Activated CD4-positive, alpha-beta T cell treated with anti-CD3 and anti-CD28 coated beads for 36 hours (primary cell): ENCODE data around the gene LAMC2. TPM values are rescaled to one million over a fixed set of nuclear protein-coding genes. Genes with fewer than 3 reads are reported as not detected.

Experiments
- ATAC-seq: fragments of 200-7000 bp; cut with Tn5 transposase; one replicate; pipeline ENCODE4 v1.10.0; 2021; ENCODE audit warnings: mild to moderate bottlenecking, moderate library complexity
- CTCF ChIA-PET: fragments of 350-600 bp; sonication (Branson Sonifier 250); formaldehyde crosslinking; loops from one replicate; lab custom pipeline; 2021; ENCODE audit warnings: antibody characterized with exemption; lab: Charles Lee
- POLR2A ChIA-PET: fragments of 350-600 bp; sonication (Branson Sonifier 250); formaldehyde crosslinking; loops from one replicate; lab custom pipeline; 2021; ENCODE audit warnings: antibody characterized with exemption, inconsistent platforms; lab: Charles Lee
- DNase-seq: peaks from one replicate; pipeline ENCODE4 v3.0.0-alpha.2; 2020
- H3K27ac Mint-ChIP-seq: one replicate; pipeline ENCODE4 v1.8.0; 2021; ENCODE audit warnings: mixed read lengths
- H3K27me3 Mint-ChIP-seq: one replicate; pipeline ENCODE4 v1.8.0; 2021; ENCODE audit warnings: mixed read lengths
- H3K36me3 Mint-ChIP-seq: one replicate; pipeline ENCODE4 v1.8.0; 2021; ENCODE audit warnings: low read depth, mixed read lengths
- H3K4me1 Mint-ChIP-seq: one replicate; pipeline ENCODE4 v1.8.0; 2021; ENCODE audit warnings: mixed read lengths
- H3K4me3 Mint-ChIP-seq: one replicate; pipeline ENCODE4 v1.8.0; 2021; ENCODE audit warnings: mild to moderate bottlenecking, moderate library complexity, mixed read lengths
- H3K9me3 Mint-ChIP-seq: one replicate; pipeline ENCODE4 v1.8.0; 2021; ENCODE audit warnings: low read depth, mixed read lengths
- intact Hi-C, 2 experiments: fragments of 100-400 bp; cut with DNase I in 1 of 2; cut with micrococcal nuclease in 1 of 2; formaldehyde crosslinking; loops; one replicate each; pipeline versions ENCODE4 v1.14.2 to v1.15.1; 2022 to 2024; cut with DNase I, micrococcal nuclease
- total RNA-seq, 2 experiments: library from RNA; stranded (reverse); gene quantifications; one replicate each; pipeline ENCODE4 v1.2.3, GENCODE V29; 2021

The LAMC2 gene
- total RNA-seq, 2 experiments from 2014 or later: 0.21 to 0.91 TPM

DNA sequence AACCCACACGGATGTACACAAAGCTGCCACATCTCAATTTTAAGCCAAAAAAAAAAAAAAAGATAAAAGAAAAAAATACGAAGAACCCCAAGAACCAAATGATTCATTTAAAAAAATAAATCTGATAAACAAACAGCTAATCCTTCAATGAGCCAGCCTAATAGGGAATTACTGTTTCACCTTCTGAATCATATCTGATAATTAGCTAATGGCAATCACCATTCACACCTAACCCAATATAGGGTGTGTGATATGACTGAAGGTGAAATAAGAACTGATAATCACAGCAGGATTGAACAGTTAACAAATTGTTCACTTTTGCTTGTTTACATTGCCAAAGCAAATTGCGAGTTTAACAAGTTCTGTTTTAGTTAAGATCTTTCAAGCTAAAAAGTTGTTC is 61.4 kb downstream of the LAMC2 start:
- ChIA-PET CTCF (interaction anchor here (0.6 to 1.3 kb wide), 3 partner anchors 20 to 558 kb away, joined by 3 read pairs; partner anchors contain the start of gene RGL1), POLR2A (interaction anchor here (0.7 kb wide), 2 partner anchors 15 to 102 kb away, joined by 3 to 10 read pairs; no protein-coding TSS in a partner anchor)
- H3K27ac Mint-ChIP-seq: no peak overlapping the region
- no peak overlapping the region for H3K4me3 Mint-ChIP-seq
- H3K27me3 Mint-ChIP-seq: peaks cover 24% of the 10 kb centered on the region
- intact Hi-C loops: no loop called here
- no peaks in the 10 kb centered on the region for H3K4me1 Mint-ChIP-seq
- no peaks in the 10 kb centered on the region for H3K9me3 Mint-ChIP-seq
- ATAC-seq (no peak), DNase-seq (no peak)
- H3K36me3 Mint-ChIP-seq: no peaks in the 10 kb centered on the region

DNA sequence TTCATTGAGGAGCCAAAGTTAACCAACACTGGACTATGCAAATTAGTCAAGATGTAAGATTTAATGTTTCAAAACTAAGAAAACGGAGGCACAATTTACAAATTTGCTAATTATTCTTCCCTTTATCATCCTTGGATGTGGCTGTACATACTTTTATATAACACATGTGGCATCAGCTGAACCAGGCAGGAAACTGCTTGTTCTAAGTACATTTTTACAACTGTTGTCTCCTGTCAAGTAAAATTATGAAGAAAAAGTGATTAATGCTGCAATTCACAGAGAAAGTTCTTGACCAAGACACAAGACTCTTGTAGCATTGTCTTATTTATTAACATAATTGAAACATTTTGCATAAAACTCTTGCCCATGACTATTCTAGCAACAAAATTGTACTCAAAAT is 61.9 kb downstream of the LAMC2 start:
- ChIA-PET POLR2A (interaction anchor here (0.7 kb wide), 2 partner anchors 16 to 101 kb away, joined by 3 to 10 read pairs; no protein-coding TSS in a partner anchor), CTCF (interaction anchor here (0.6 to 1.3 kb wide), 3 partner anchors 20 to 557 kb away, joined by 3 to 4 read pairs (median 3); partner anchors contain the start of gene RGL1)
- Mint-ChIP-seq H3K27me3 (peaks cover 24% of the 10 kb centered on the region), H3K4me3 (no peak overlapping the region), H3K27ac (no peak overlapping the region), H3K4me1 (no peaks in the 10 kb centered on the region), H3K36me3 (no peaks in the 10 kb centered on the region), H3K9me3 (no peaks in the 10 kb centered on the region)
- ATAC-seq (no peak), DNase-seq (no peak)
- intact Hi-C loops: no loop called here

DNA sequence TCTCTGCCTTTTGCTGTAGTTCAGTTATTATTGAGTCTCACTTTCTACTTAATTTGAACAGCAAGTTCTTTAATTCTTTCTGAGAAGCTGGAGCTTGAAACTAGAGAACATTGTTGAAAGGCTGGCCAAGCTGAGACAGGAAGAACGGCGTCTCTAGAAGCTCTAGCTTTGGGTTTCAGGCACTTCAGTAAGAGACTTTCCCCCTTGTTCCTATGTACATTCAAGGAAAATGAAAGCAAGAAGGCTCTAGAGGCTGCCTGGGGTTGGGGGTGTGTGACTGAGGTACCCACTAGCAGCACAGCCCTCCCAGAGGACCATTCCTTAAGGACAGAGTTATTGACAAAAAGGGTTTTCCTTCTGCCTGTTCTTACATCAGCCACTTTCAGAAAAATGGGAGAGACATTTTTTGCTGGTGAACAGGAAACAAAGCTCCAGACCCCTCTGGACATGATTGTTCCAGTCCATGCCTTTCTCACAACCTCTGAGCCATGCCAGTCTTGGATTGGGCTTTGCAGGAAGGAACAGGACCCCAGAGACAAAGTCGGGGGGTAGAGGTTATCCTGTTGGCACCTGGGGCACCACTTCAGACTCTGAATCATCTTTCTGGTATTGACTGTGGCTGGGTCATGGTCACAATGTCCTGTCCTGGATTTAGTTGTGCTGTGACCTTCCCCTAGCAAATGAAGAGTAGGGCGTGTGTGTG is 63.1 kb downstream of the LAMC2 start:
- Mint-ChIP-seq H3K36me3 (no peaks in the 10 kb centered on the region), H3K9me3 (no peaks in the 10 kb centered on the region), H3K4me1 (no peaks in the 10 kb centered on the region), H3K4me3 (no peak overlapping the region), H3K27ac (no peak overlapping the region), H3K27me3 (peaks cover 21% of the 10 kb centered on the region)
- intact Hi-C loops: no loop called here
- DNase-seq: no peak
- no peak for ATAC-seq
- ChIA-PET POLR2A (no interaction called here), CTCF (interaction anchor here (1.3 kb wide), 1 partner anchor 21 kb away, joined by 3 read pairs; no protein-coding TSS in a partner anchor)

DNA sequence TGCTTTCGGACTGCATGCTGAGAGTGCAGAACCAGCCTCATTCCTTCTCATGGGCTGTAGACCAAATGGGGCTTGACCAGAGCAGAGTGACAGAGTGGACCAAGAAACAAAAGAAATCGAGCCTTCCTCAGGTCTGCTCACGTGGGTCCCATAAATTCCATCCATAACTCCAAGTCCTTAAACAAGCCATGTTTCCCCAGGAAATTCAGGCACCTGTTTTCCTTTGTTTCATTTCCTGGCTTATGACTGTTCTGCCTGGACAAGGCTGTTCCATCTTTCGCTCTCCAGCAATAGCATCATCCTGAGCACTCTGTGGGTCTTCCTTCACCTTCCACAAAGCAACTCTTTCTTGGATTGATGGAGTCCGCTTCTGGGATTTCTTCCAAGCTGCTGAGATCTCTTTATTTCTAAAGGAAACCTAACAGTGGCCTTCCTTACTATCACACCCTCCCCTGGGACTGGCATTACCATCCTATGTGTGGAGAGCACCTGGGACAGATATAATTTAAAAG is 63.9 kb downstream of the LAMC2 start:
- no peaks in the 10 kb centered on the region for H3K4me1 Mint-ChIP-seq
- intact Hi-C loops: no loop called here
- ATAC-seq (no peak), DNase-seq (no peak)
- H3K9me3 Mint-ChIP-seq: peaks cover 2% of the 10 kb centered on the region
- no peak overlapping the region for H3K27ac Mint-ChIP-seq
- H3K27me3 Mint-ChIP-seq: peaks cover 21% of the 10 kb centered on the region
- no peak overlapping the region for H3K4me3 Mint-ChIP-seq
- no peaks in the 10 kb centered on the region for H3K36me3 Mint-ChIP-seq
- ChIA-PET POLR2A (no interaction called here), CTCF (no interaction called here)

DNA sequence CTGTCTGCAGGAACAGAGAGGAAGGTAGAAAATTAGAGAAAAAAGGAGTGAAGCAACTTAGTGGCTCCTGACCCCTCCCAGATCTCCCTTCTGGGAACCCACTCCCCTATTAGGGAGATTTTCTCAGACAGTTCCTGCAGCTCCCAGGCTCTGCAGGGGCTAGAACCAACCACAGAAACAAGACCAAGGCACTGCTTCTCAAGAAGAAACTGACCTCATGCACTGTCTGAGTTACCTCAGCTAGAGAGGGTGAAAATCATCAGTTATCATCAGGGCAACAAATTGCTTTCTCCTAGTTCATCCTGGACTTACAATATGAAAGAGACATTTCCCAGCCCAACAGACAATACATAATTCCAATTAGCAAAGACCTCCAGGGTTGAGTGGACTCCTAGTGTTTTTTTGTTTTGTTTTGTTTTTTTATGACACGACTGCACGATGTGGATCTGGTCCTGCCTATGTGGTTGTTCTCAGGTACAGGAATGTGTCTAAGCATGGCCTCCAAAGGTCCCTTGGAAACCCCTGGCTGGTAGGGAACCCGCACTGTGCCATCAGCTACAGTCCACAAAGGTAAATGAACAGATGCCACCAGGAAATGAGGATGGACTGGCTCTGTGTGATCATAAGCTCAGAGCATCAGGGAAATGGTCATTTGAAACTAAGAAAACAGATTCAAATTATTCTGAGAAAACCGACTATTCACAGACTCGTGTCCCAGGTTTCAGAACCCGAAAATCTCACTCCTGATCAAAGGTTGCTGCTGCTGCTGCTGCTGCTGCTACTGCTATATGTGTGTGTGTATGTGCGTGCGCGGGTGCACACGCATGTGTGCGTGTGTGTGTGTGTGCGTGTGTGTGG is 65.3 kb downstream of the LAMC2 start:
- CTCF ChIA-PET: no interaction called here
- ATAC-seq (no peak), DNase-seq (no peak)
- Mint-ChIP-seq H3K4me1 (no peaks in the 10 kb centered on the region), H3K36me3 (no peaks in the 10 kb centered on the region), H3K4me3 (no peak overlapping the region), H3K27ac (no peak overlapping the region), H3K9me3 (peaks cover 2% of the 10 kb centered on the region), H3K27me3 (peaks cover 21% of the 10 kb centered on the region)
- POLR2A ChIA-PET: no interaction called here
- intact Hi-C loops: no loop called here

DNA sequence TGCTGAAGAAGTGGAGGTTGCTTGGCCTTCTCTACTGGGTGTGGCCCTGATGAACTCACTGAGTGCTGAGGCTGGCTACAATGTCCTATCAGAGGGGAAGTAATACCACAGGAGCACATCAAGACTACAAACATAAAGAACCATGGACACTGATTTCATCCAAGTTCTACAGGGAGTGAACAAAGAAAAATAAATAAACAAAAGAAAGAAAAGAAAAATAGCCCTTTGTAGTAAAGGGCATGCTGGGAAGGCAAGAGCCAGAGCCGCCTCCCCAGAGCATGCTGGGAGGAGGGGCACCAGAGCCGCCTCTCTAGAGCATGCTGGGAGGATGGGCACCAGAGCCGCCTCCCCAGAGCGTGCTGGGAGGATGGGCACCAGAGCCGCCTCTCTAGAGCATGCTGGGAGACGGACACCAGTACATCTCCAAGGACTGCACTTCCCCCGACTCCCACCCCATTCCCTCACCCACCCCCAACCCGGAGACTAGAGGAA is 65.9 kb downstream of the LAMC2 start:
- ChIA-PET POLR2A (no interaction called here), CTCF (no interaction called here)
- intact Hi-C loops: no loop called here
- Mint-ChIP-seq H3K36me3 (no peaks in the 10 kb centered on the region), H3K27me3 (peaks cover 21% of the 10 kb centered on the region), H3K9me3 (peaks cover 2% of the 10 kb centered on the region), H3K4me1 (no peaks in the 10 kb centered on the region), H3K27ac (no peak overlapping the region), H3K4me3 (no peak overlapping the region)
- DNase-seq (no peak), ATAC-seq (no peak)

DNA sequence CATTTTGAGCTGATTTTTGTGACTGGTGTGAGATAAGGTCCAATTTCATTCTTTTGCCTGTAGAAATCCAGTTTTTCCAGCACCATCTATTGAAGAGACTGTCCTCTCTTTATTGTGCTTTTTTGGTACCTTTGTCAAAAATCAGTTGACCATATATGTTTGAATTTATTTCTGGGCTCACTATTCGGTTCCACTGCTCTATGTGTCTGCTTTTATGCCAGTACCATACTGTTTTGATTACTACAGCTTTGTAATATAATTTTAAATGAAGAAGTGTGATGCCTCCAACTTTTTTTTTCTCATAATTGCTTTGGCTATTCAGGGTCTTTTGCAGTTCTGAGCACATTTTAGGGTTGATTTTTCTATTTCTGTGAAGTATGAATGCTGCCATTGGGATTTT is 69.0 kb downstream of the LAMC2 start:
- DNase-seq: no peak
- Mint-ChIP-seq H3K9me3 (peaks cover 2% of the 10 kb centered on the region), H3K27ac (no peak overlapping the region), H3K4me1 (no peaks in the 10 kb centered on the region), H3K27me3 (peaks cover 16% of the 10 kb centered on the region), H3K36me3 (no peaks in the 10 kb centered on the region), H3K4me3 (no peak overlapping the region)
- ATAC-seq: no peak
- ChIA-PET POLR2A (no interaction called here), CTCF (interaction anchor here (0.6 kb wide), 1 partner anchor 151 kb away, joined by 4 read pairs; no protein-coding TSS in a partner anchor)
- intact Hi-C loops: no loop called here

DNA sequence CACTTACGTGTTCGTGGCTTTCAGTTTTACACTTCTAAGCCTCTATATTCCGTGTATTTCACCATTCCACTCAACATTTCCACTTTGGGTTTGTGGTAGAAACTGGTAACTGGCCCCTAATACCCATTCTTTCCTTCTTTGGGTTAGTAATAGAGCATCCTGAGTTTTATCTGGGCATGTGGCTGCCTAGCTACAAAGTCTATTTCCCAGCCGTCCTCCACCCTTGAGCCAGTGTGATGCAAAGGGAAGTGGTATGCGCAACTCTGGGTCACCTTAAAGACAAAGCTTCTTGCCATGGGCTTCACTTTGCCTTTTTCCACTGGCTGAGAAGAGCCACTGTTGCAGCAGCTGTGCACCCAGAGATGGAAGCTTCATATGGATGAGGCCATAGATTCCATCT is 73.9 kb downstream of the LAMC2 start:
- no peaks in the 10 kb centered on the region for H3K36me3 Mint-ChIP-seq
- peaks cover under 1% of the 10 kb centered on the region for H3K9me3 Mint-ChIP-seq
- no peak overlapping the region for H3K4me3 Mint-ChIP-seq
- H3K4me1 Mint-ChIP-seq: no peaks in the 10 kb centered on the region
- no peak overlapping the region for H3K27ac Mint-ChIP-seq
- intact Hi-C loops: no loop called here
- ChIA-PET POLR2A (no interaction called here), CTCF (interaction anchor here (0.6 kb wide), 1 partner anchor 75 kb away, joined by 3 read pairs; no protein-coding TSS in a partner anchor)
- DNase-seq: no peak
- no peak for ATAC-seq
- peaks cover 16% of the 10 kb centered on the region for H3K27me3 Mint-ChIP-seq

DNA sequence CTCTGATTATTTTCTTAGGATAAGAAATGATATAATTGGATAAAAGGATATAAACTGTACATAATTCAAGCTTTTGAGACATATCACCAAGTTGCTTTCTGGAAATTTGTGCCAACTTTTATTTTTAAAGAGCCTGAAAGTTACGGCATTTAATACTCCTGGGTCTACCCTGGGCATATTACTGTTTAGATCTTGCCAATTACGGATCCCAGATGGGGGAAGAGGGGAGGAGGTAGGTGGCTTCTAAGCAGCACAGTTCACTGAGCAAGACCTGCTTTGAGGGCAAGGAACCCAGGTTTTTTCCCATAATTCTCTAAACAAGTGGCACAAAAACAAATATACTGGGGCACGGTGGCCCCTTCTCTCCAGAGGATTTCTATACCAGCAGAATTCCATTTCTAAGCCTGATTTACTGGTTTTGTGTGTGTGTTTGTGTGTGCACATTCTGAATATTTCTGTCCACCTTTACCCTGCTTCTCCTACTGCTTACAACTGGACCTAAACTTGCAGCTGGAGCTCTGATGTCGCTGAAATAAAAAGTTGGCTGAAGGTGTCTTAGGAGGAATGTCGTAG is 76.7 kb downstream of the LAMC2 start:
- no peaks in the 10 kb centered on the region for H3K9me3 Mint-ChIP-seq
- DNase-seq (no peak), ATAC-seq (no peak)
- ChIA-PET POLR2A (no interaction called here), CTCF (interaction anchor here (0.6 to 0.7 kb wide), 5 partner anchors 23 to 1463 kb away, joined by 3 to 6 read pairs (median 3); no protein-coding TSS in a partner anchor)
- H3K36me3 Mint-ChIP-seq: no peaks in the 10 kb centered on the region
- intact Hi-C loops: no loop called here
- H3K27me3 Mint-ChIP-seq: peaks cover 18% of the 10 kb centered on the region
- no peak overlapping the region for H3K4me3 Mint-ChIP-seq
- no peaks in the 10 kb centered on the region for H3K4me1 Mint-ChIP-seq
- no peak overlapping the region for H3K27ac Mint-ChIP-seq

DNA sequence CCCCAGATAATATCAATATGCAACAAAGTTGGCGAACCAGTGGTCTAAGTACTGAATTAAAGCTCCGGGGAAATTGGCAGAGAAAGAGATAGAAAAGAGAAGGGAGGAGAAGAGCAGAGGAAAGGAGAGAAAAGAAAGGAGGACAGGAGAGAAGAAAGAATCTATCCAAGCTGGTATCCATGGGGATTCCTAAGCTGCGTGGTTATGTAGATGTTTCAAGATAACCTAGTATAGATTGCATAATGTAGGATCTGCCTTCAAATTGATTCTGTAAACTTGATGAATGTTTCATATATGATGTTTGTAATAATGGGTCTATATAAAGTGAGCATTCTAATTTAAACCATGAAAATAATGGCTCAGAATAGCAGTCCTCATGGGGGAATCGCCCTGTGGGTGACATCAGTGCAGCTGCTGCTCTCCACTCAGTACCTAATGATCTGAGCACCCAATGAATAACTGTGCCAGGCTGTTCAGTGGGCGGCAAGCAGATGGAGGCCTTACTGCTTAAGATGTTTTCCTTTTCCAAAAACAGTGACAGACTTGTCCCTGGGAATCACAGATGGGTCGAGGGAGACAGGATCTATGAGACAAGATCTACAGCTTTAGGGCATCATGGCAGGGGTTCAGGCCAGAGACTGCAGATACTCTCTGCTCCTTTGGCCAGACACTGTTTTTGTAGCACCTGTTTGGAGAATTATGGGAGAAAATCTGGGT is 78.0 kb downstream of the LAMC2 start:
- DNase-seq (no peak), ATAC-seq (no peak)
- ChIA-PET POLR2A (no interaction called here), CTCF (no interaction called here)
- Mint-ChIP-seq H3K4me1 (no peaks in the 10 kb centered on the region), H3K9me3 (no peaks in the 10 kb centered on the region), H3K36me3 (no peaks in the 10 kb centered on the region), H3K27me3 (peaks cover 14% of the 10 kb centered on the region), H3K4me3 (no peak overlapping the region), H3K27ac (no peak overlapping the region)
- intact Hi-C loops: no loop called here
